ENCODE data around the gene MLKL. TPM values are rescaled to one million over a fixed set of nuclear protein-coding genes. Genes with fewer than 3 reads are reported as not detected.

MLKL gene
- total RNA-seq, 4 donors from 2014 or later: 17.1 to 62.5 (median 19.6) TPM

- H3K4me3 ChIP-seq: no peak overlapping the region
- no peaks in the 10 kb centered on the region for H3K4me1 ChIP-seq
- 60 to 84% methylated on average over 2 to 7 of the region's 7 CpGs for WGBS, 2 donors (ENCODE audit: low coverage in 1 of 2)
- intact Hi-C loops (cut with DNase I; ENCODE audit: low total_unique reads): no loop called here
- no peak overlapping the region for H3K27ac ChIP-seq
- H3K36me3 ChIP-seq: no peaks in the 10 kb centered on the region
- no peaks in the 10 kb centered on the region for H3K27me3 ChIP-seq
- in situ Hi-C loops (cut with MboI; ENCODE audit: low pct_ligation_motif_present in 1 of 4, low pct_unique_long_range_greater_than_20kb in 1 of 4, low sequenced_read_pairs in 3 of 4): loop anchor here in 3 of 4 donors (10.0 to 25.0 kb wide), 3 partner anchors 145 to 395 kb away; partner anchors contain the start of gene LDHD (in 1 of the 3)
- DNase-seq: no peak
- TF ChIP-seq EP300 (IDR thresholded peaks at IDR 0.05; ENCODE audit: low read depth) (no peak), CTCF (IDR thresholded peaks at IDR 0.05) (no peak), POLR2AphosphoS5 (IDR thresholded peaks at IDR 0.05) (no peak), POLR2A (IDR thresholded peaks at IDR 0.05) (no peak)
- no peaks in the 10 kb centered on the region for H3K9me3 ChIP-seq
Observed at GRCh38 chr16:74717367-74717766, 16.7 kb upstream of the MLKL start.

- no peak for DNase-seq
Observed at GRCh38 chr16:74716355-74716754, 15.7 kb upstream of the MLKL start.

GRCh38 chr16:74713876-74714275, 13.2 kb upstream of the MLKL start:
- H3K4me1 ChIP-seq: peaks cover 0 to 5% (median 0%) of the 10 kb centered on the region in 4 donors
- no peak for TF ChIP-seq EP300 (IDR thresholded peaks at IDR 0.05; ENCODE audit: low read depth)
- no peak for TF ChIP-seq POLR2A (IDR thresholded peaks at IDR 0.05)
- TF ChIP-seq CTCF (IDR thresholded peaks at IDR 0.05): no peak
- no peak for TF ChIP-seq POLR2AphosphoS5 (IDR thresholded peaks at IDR 0.05)
- intact Hi-C loops (cut with DNase I; ENCODE audit: low total_unique reads): loop anchor here (5.0 kb wide), 1 partner anchor 148 kb away; no protein-coding TSS in a partner anchor
- no peak overlapping the region for H3K27ac ChIP-seq
- H3K27me3 ChIP-seq: no peaks in the 10 kb centered on the region
- in situ Hi-C loops (cut with MboI; ENCODE audit: low pct_ligation_motif_present in 1 of 4, low pct_unique_long_range_greater_than_20kb in 1 of 4, low sequenced_read_pairs in 3 of 4): loop anchor here (5.0 to 25.0 kb wide), 4 partner anchors 148 to 398 kb away; partner anchors contain the start of gene LDHD (in 1 of the 4)
- no peak for DNase-seq
- no peak overlapping the region for H3K4me3 ChIP-seq
- 95% methylated on average over 8 of the region's 10 CpGs; no CpG with 5 or more reads in 1 of the 2 donors for WGBS, 2 donors (ENCODE audit: low coverage in 1 of 2)
- H3K9me3 ChIP-seq: no peaks in the 10 kb centered on the region
- H3K36me3 ChIP-seq: no peaks in the 10 kb centered on the region

More at GRCh38 chr16:74716355-74716754, 15.7 kb upstream of the MLKL start:
- H3K27ac ChIP-seq: no peak overlapping the region
- intact Hi-C loops (cut with DNase I; ENCODE audit: low total_unique reads): no loop called here
- in situ Hi-C loops (cut with MboI; ENCODE audit: low pct_ligation_motif_present in 1 of 4, low pct_unique_long_range_greater_than_20kb in 1 of 4, low sequenced_read_pairs in 3 of 4): loop anchor here in 3 of 4 donors (10.0 to 25.0 kb wide), 3 partner anchors 146 to 396 kb away; partner anchors contain the start of gene LDHD (in 1 of the 3)
- no peak overlapping the region for H3K4me3 ChIP-seq
- TF ChIP-seq CTCF (IDR thresholded peaks at IDR 0.05) (no peak), EP300 (IDR thresholded peaks at IDR 0.05; ENCODE audit: low read depth) (no peak), POLR2A (IDR thresholded peaks at IDR 0.05) (no peak), POLR2AphosphoS5 (IDR thresholded peaks at IDR 0.05) (no peak)
- no peaks in the 10 kb centered on the region for H3K4me1 ChIP-seq
- H3K27me3 ChIP-seq: no peaks in the 10 kb centered on the region
- no peaks in the 10 kb centered on the region for H3K36me3 ChIP-seq
- H3K9me3 ChIP-seq: no peaks in the 10 kb centered on the region
- 90 to 94% methylated on average over 3 to 15 of the region's 15 CpGs for WGBS, 2 donors (ENCODE audit: low coverage in 1 of 2)

GRCh38 chr16:74713325-74713724, 12.7 kb upstream of the MLKL start:
- no peaks in the 10 kb centered on the region for H3K36me3 ChIP-seq
- H3K9me3 ChIP-seq: no peaks in the 10 kb centered on the region
- TF ChIP-seq EP300 (IDR thresholded peaks at IDR 0.05; ENCODE audit: low read depth) (no peak), CTCF (IDR thresholded peaks at IDR 0.05) (no peak), POLR2A (IDR thresholded peaks at IDR 0.05) (no peak), POLR2AphosphoS5 (IDR thresholded peaks at IDR 0.05) (no peak)
- intact Hi-C loops (cut with DNase I; ENCODE audit: low total_unique reads) (loop anchor here (5.0 kb wide), 1 partner anchor 149 kb away; no protein-coding TSS in a partner anchor), in situ Hi-C loops (cut with MboI; ENCODE audit: low pct_ligation_motif_present in 1 of 4, low pct_unique_long_range_greater_than_20kb in 1 of 4, low sequenced_read_pairs in 3 of 4) (loop anchor here (5.0 to 25.0 kb wide), 4 partner anchors 149 to 399 kb away; partner anchors contain the start of gene LDHD (in 1 of the 4))
- H3K27ac ChIP-seq: no peak overlapping the region
- peaks cover 0 to 5% (median 0%) of the 10 kb centered on the region in 4 donors for H3K4me1 ChIP-seq
- no peak for DNase-seq
- H3K4me3 ChIP-seq: no peak overlapping the region
- H3K27me3 ChIP-seq: no peaks in the 10 kb centered on the region
- WGBS, 2 donors (ENCODE audit: low coverage in 1 of 2): 85% methylated on average over 10 of the region's 10 CpGs; no CpG with 5 or more reads in 1 of the 2 donors

Data from transverse colon (tissue), 4 donors.